Parathyroid adenoma (tissue), 2 donors: ENCODE results near the gene RSPH10B2.
"Not testable (repeated sequence)": the region's sequence is repeated elsewhere in the genome, so short reads cannot be mapped to it uniquely, and the experiment has no call there.

Experiments used
- H2AFZ ChIP-seq: fragments of 300-600 bp; sonication (generic); one replicate; pipeline ENCODE4 v1.7.0; 2017; ENCODE audit warnings: antibody characterized with exemption, mild to moderate bottlenecking
- H3K27ac ChIP-seq: fragments of 300-600 bp; sonication (generic); one replicate; pipeline ENCODE4 v1.7.0; 2017
- H3K27me3 ChIP-seq: fragments of 300-600 bp; sonication (generic); one replicate; pipeline ENCODE4 v1.7.0; 2017; ENCODE audit warnings: low read length; ENCODE audit not compliant: control insufficient read depth, insufficient read depth
- H3K36me3 ChIP-seq: fragments of 300-600 bp; sonication (generic); one replicate; pipeline ENCODE4 v1.7.0; 2017; ENCODE audit warnings: low read length; ENCODE audit not compliant: control insufficient read depth, insufficient read depth
- H3K4me1 ChIP-seq: fragments of 300-600 bp; sonication (generic); one replicate; pipeline ENCODE4 v1.7.0; 2017; ENCODE audit warnings: control low read depth
- H3K4me2 ChIP-seq: fragments of 300-600 bp; sonication (generic); one replicate; pipeline ENCODE4 v1.7.0; 2017; ENCODE audit warnings: low read length
- H3K4me3 ChIP-seq: fragments of 300-600 bp; sonication (generic); one replicate; pipeline ENCODE4 v1.7.0; 2017; ENCODE audit warnings: low read depth, low read length
- H3K79me2 ChIP-seq: fragments of 300-600 bp; sonication (generic); one replicate; pipeline ENCODE4 v1.7.0; 2017; ENCODE audit warnings: control low read depth
- H3K9ac ChIP-seq: fragments of 300-600 bp; sonication (generic); one replicate; pipeline ENCODE4 v1.7.0; 2017; ENCODE audit warnings: mild to moderate bottlenecking
- H3K9me3 ChIP-seq: fragments of 300-600 bp; sonication (generic); one replicate; pipeline ENCODE4 v1.7.0; 2017; ENCODE audit warnings: low read length; ENCODE audit not compliant: control insufficient read depth
- CTCF ChIP-seq: fragments of 300-600 bp; sonication (generic); IDR thresholded peaks from one replicate; pipeline ENCODE4 v1.7.0; 2017; ENCODE audit warnings: antibody characterized with exemption, mild to moderate bottlenecking
- donor health status: primary hyperparathyroidism.

Gene RSPH10B2

GRCh38 chr7:6813011-6813410, 59.1 kb downstream of the RSPH10B2 start:
- H2AFZ ChIP-seq, H3K4me2 ChIP-seq, H3K4me1 ChIP-seq, H3K36me3 ChIP-seq, H3K27me3 ChIP-seq, H3K9ac ChIP-seq, H3K79me2 ChIP-seq, H3K9me3 ChIP-seq, H3K4me3 ChIP-seq, H3K27ac ChIP-seq: not testable (repeated sequence)

GRCh38 chr7:6815470-6815869, 61.6 kb downstream of the RSPH10B2 start:
- H3K9me3 ChIP-seq, H3K36me3 ChIP-seq, H3K9ac ChIP-seq, H3K27ac ChIP-seq, H3K4me3 ChIP-seq, H3K27me3 ChIP-seq, H3K4me1 ChIP-seq, H3K79me2 ChIP-seq, H2AFZ ChIP-seq, H3K4me2 ChIP-seq: not testable (repeated sequence)

- not testable (repeated sequence) for H3K9me3 ChIP-seq, H3K27ac ChIP-seq, H3K9ac ChIP-seq, H3K4me2 ChIP-seq, H3K36me3 ChIP-seq, H3K4me3 ChIP-seq, H2AFZ ChIP-seq, H3K27me3 ChIP-seq, H3K4me1 ChIP-seq, H3K79me2 ChIP-seq
These were observed 67.7 kb downstream of the RSPH10B2 start for GRCh38 chr7:6821622-6822021.

GRCh38 chr7:6825236-6826125, 71.6 kb downstream of the RSPH10B2 start:
- not testable (repeated sequence) for H3K36me3 ChIP-seq, H3K4me1 ChIP-seq, H2AFZ ChIP-seq, H3K79me2 ChIP-seq, H3K27ac ChIP-seq, H3K4me2 ChIP-seq, H3K27me3 ChIP-seq, H3K9me3 ChIP-seq, H3K9ac ChIP-seq
- peak overlapping the region; percentile 69 for H3K4me3 ChIP-seq

GRCh38 chr7:6826151-6826550, 72.2 kb downstream of the RSPH10B2 start, which contains the start of gene CCZ1B:
Gene CCZ1B, minus strand, starts transcription at chr7:6826275. Its CDS starts 78 bp downstream, at chr7:6826197.
- not testable (repeated sequence) for H3K36me3 ChIP-seq, H3K4me1 ChIP-seq, H3K9ac ChIP-seq, H3K9me3 ChIP-seq, H3K27me3 ChIP-seq, H3K79me2 ChIP-seq
- peak; percentile 29 for TF ChIP-seq CTCF
- peak within 1 kb of the TSS; percentile 64 for H3K27ac ChIP-seq
- peak within 1 kb of the TSS; percentile 68 for H3K4me2 ChIP-seq
- peak within 1 kb of the TSS; percentile 95 for H2AFZ ChIP-seq
- H3K4me3 ChIP-seq = peak within 1 kb of the TSS; percentile 69

- H3K9ac ChIP-seq, H3K27ac ChIP-seq, H3K79me2 ChIP-seq, H2AFZ ChIP-seq, H3K36me3 ChIP-seq, H3K4me1 ChIP-seq, H3K4me2 ChIP-seq, H3K4me3 ChIP-seq, H3K27me3 ChIP-seq, H3K9me3 ChIP-seq: not testable (repeated sequence)
These were observed 73.3 kb downstream of the RSPH10B2 start for GRCh38 chr7:6827180-6827579.

- H3K36me3 ChIP-seq, H3K4me3 ChIP-seq, H3K79me2 ChIP-seq, H3K9me3 ChIP-seq, H3K27me3 ChIP-seq, H3K4me2 ChIP-seq, H3K27ac ChIP-seq, H3K9ac ChIP-seq, H2AFZ ChIP-seq, H3K4me1 ChIP-seq: not testable (repeated sequence)
These were observed 75.7 kb downstream of the RSPH10B2 start for GRCh38 chr7:6829616-6830015.

- H3K27me3 ChIP-seq, H3K4me3 ChIP-seq, H3K79me2 ChIP-seq, H3K36me3 ChIP-seq, H3K9ac ChIP-seq, H3K9me3 ChIP-seq, H3K4me2 ChIP-seq, H3K27ac ChIP-seq, H3K4me1 ChIP-seq, H2AFZ ChIP-seq: not testable (repeated sequence)
These were observed 76.1 kb downstream of the RSPH10B2 start for GRCh38 chr7:6830026-6830425.
